GM10248 (cell line): ENCODE measurements around the gene CNNM3.

Experiments used
- CTCF ChIA-PET: fragments of 300-600 bp; sonication (Branson Sonifier 250); formaldehyde crosslinking; extraction: SDS; loops from one replicate; lab custom pipeline; 2021; ENCODE audit warnings: antibody characterized with exemption; lab: Yijun Ruan, JAX
- POLR2A ChIA-PET: fragments of 350-650 bp; sonication (Branson Sonifier 250); formaldehyde crosslinking; extraction: SDS; loops from one replicate; lab custom pipeline; 2020; ENCODE audit warnings: antibody characterized with exemption; lab: Yijun Ruan, JAX
- DNase-seq: peaks from one replicate; pipeline ENCODE4 v3.0.0; 2012; ENCODE audit errors: extremely low spot score
- CTCF ChIP-seq: IDR thresholded peaks from 2 replicates; pipeline ENCODE4 v1.5.1; 2012; ENCODE audit warnings: mild to moderate bottlenecking, low read depth; ENCODE audit errors: extremely low read depth, missing control alignments, control extremely low read depth

The CNNM3 gene

GRCh38 chr2:96821113-96821675 is 5.1 kb downstream of the CNNM3 start:
- CTCF ChIA-PET: interaction anchor here (1.1 to 2.6 kb wide), 6 partner anchors 12 to 133 kb away, joined by 3 to 14 read pairs (median 4); partner anchors contain the start of gene ANKRD39
- TF ChIP-seq CTCF: no peak
- no peak for DNase-seq
- POLR2A ChIA-PET: no interaction called here

- no peak for DNase-seq
- ChIA-PET POLR2A (no interaction called here), CTCF (interaction anchor here (0.9 to 1.8 kb wide), 4 partner anchors 35 to 128 kb away, joined by 3 to 4 read pairs (median 4); partner anchors contain the start of gene ANKRD39)
- TF ChIP-seq CTCF: no peak
These were observed 6.7 kb downstream of the CNNM3 start for GRCh38 chr2:96822786-96823185.

GRCh38 chr2:96823198-96823597 is 7.1 kb downstream of the CNNM3 start:
- ChIA-PET POLR2A (no interaction called here), CTCF (interaction anchor here (0.9 to 1.8 kb wide), 5 partner anchors 35 to 128 kb away, joined by 3 to 4 read pairs (median 3); partner anchors contain the start of gene ANKRD39)
- TF ChIP-seq CTCF: no peak

GRCh38 chr2:96824079-96824870 is 8.2 kb downstream of the CNNM3 start:
- POLR2A ChIA-PET: no interaction called here
- no peak for DNase-seq
- CTCF ChIA-PET: interaction anchor here (0.8 to 1.2 kb wide), 2 partner anchors 18 to 44 kb away, joined by 3 read pairs; no protein-coding TSS in a partner anchor
- TF ChIP-seq CTCF: no peak

More at GRCh38 chr2:96823198-96823597, 7.1 kb downstream of the CNNM3 start:
- DNase-seq: no peak

GRCh38 chr2:96825057-96825456 is 9.0 kb downstream of the CNNM3 start:
- TF ChIP-seq CTCF: no peak
- DNase-seq: no peak
- POLR2A ChIA-PET: no interaction called here
- CTCF ChIA-PET: interaction anchor here (0.8 kb wide), 1 partner anchor 18 kb away, joined by 3 read pairs; no protein-coding TSS in a partner anchor

- no peak for TF ChIP-seq CTCF
- DNase-seq: no peak
- CTCF ChIA-PET: no interaction called here
- POLR2A ChIA-PET: interaction anchor here (0.7 kb wide), 1 partner anchor 129 kb away, joined by 6 read pairs; no protein-coding TSS in a partner anchor
These were observed 10.6 kb downstream of the CNNM3 start for GRCh38 chr2:96826546-96827278.
